ENCODE data around the gene B4GALT7.
"Not testable (repeated sequence)": the region's sequence is repeated elsewhere in the genome, so short reads cannot be mapped to it uniquely, and the experiment has no call there.

The B4GALT7 gene

GRCh38 chr5:177599731-177600507 is at the start of gene B4GALT7:
Gene B4GALT7, plus strand, starts transcription at chr5:177600132. Its CDS starts 79 bp downstream, at chr5:177600211.
- peak; percentile 43 for DNase-seq

GRCh38 chr5:177552839-177553455 is 47.0 kb upstream of the B4GALT7 start:
- no peak for DNase-seq

GRCh38 chr5:177553671-177554429 is 46.1 kb upstream of the B4GALT7 start:
- DNase-seq = peak; percentile 11

- peak; percentile 79 for DNase-seq
Measured at GRCh38 chr5:177554474-177555111, 45.3 kb upstream of the B4GALT7 start, which contains the start of gene FAM193B. Gene FAM193B, minus strand, starts transcription at chr5:177554563. Its CDS starts 105 bp downstream, at chr5:177554458.

- DNase-seq = no peak
Measured at GRCh38 chr5:177555228-177555627, 44.7 kb upstream of the B4GALT7 start.

- DNase-seq = no peak
Measured at GRCh38 chr5:177555665-177556064, 44.3 kb upstream of the B4GALT7 start.

- DNase-seq = no peak
Measured at GRCh38 chr5:177557041-177557647, 42.8 kb upstream of the B4GALT7 start.

- DNase-seq = no peak
Measured at GRCh38 chr5:177557796-177558195, 42.1 kb upstream of the B4GALT7 start.

- DNase-seq = not testable (repeated sequence)
Measured at GRCh38 chr5:177559446-177559941, 40.4 kb upstream of the B4GALT7 start.

- no peak for DNase-seq
Measured at GRCh38 chr5:177565046-177565445, 34.9 kb upstream of the B4GALT7 start.

GRCh38 chr5:177568326-177568725 is 31.6 kb upstream of the B4GALT7 start:
- no peak for DNase-seq

- no peak for DNase-seq
Measured at GRCh38 chr5:177569894-177570293, 30.0 kb upstream of the B4GALT7 start.

- no peak for DNase-seq
Measured at GRCh38 chr5:177575488-177575887, 24.4 kb upstream of the B4GALT7 start.

GRCh38 chr5:177576169-177576568 is 23.8 kb upstream of the B4GALT7 start:
- DNase-seq = no peak

GRCh38 chr5:177578316-177578715 is 21.6 kb upstream of the B4GALT7 start:
- no peak for DNase-seq

GRCh38 chr5:177588413-177588909 is 11.5 kb upstream of the B4GALT7 start:
- DNase-seq = no peak

GRCh38 chr5:177590406-177590805 is 9.5 kb upstream of the B4GALT7 start:
- no peak for DNase-seq

- DNase-seq = no peak
Measured at GRCh38 chr5:177591690-177592009, 8.3 kb upstream of the B4GALT7 start.

- peak; percentile 63 for DNase-seq
Measured at GRCh38 chr5:177592010-177592834, 7.7 kb upstream of the B4GALT7 start, which contains the start of gene TMED9. Gene TMED9, plus strand, starts transcription at chr5:177592203. Its CDS starts 12 bp downstream, at chr5:177592215.

- DNase-seq = no peak
Measured at GRCh38 chr5:177592905-177593304, 7.0 kb upstream of the B4GALT7 start.

GRCh38 chr5:177593511-177593910 is 6.4 kb upstream of the B4GALT7 start:
- no peak for DNase-seq

All from NCI-H1105 treated with DMSO at 0.1 percent for 48 hours (cell line).